Chondrocyte (in vitro differentiated cells): ENCODE results near the gene NRXN2. TPM values are rescaled to one million over a fixed set of nuclear protein-coding genes. Genes with fewer than 3 reads are reported as not detected.
A peak's percentile ranks its signal among the peaks of the same experiment; 100 is the strongest.

Experiments used
- DNase-seq: peaks from one replicate; pipeline ENCODE4 v3.0.0; 2021; ENCODE audit warnings: mixed read lengths, low spot score
- H3K27ac Mint-ChIP-seq: one replicate; pipeline ENCODE4 v1.8.0; 2021; ENCODE audit warnings: mild to moderate bottlenecking, moderate library complexity, mixed read lengths; ENCODE audit not compliant: unreplicated experiment
- H3K27me3 Mint-ChIP-seq: 2 replicates; pipeline ENCODE4 v1.8.0; 2021; ENCODE audit warnings: low read depth, mixed read lengths
- H3K36me3 Mint-ChIP-seq: 2 replicates; pipeline ENCODE4 v1.8.0; 2021; ENCODE audit warnings: low read depth, mixed read lengths
- H3K4me1 Mint-ChIP-seq: 2 replicates; pipeline ENCODE4 v1.8.0; 2021; ENCODE audit warnings: low read depth, mild to moderate bottlenecking, mixed read lengths
- H3K4me3 Mint-ChIP-seq: one replicate; pipeline ENCODE4 v1.8.0; 2021; ENCODE audit warnings: mild to moderate bottlenecking, moderate library complexity, mixed read lengths; ENCODE audit not compliant: unreplicated experiment
- H3K9me3 Mint-ChIP-seq: 2 replicates; pipeline ENCODE4 v1.8.0; 2021; ENCODE audit warnings: low read depth, mixed read lengths
- CTCF ChIP-seq: fragments of 200-600 bp; sonication (generic); IDR thresholded peaks from 2 replicates; pipeline ENCODE4 v1.5.0; 2021; ENCODE audit warnings: antibody characterized with exemption, mild to moderate bottlenecking, moderate library complexity
- total RNA-seq: library from RNA; stranded (reverse); gene quantifications from 3 replicates; pipeline ENCODE4 v1.2.1, GENCODE V29; 2021

NRXN2 gene
- total RNA-seq, 1 donor from 2014 or later: 1.8 TPM

GRCh38 chr11:64592656-64593055 lies 130.3 kb downstream of the NRXN2 start:
- no peak for TF ChIP-seq CTCF
- no peak overlapping the region for H3K27ac Mint-ChIP-seq
- peak; percentile 62 for DNase-seq
- peaks cover 7% of the 10 kb centered on the region for H3K36me3 Mint-ChIP-seq
- no peaks in the 10 kb centered on the region for H3K4me1 Mint-ChIP-seq
- peaks cover 16% of the 10 kb centered on the region for H3K27me3 Mint-ChIP-seq
- H3K4me3 Mint-ChIP-seq: no peak overlapping the region
- H3K9me3 Mint-ChIP-seq: peaks cover 16% of the 10 kb centered on the region

- Mint-ChIP-seq H3K36me3 (peaks cover 7% of the 10 kb centered on the region), H3K4me3 (no peak overlapping the region), H3K27me3 (peaks cover 17% of the 10 kb centered on the region), H3K9me3 (peaks cover 16% of the 10 kb centered on the region), H3K27ac (no peak overlapping the region), H3K4me1 (no peaks in the 10 kb centered on the region)
- TF ChIP-seq CTCF: no peak
- no peak for DNase-seq
These were observed 130.8 kb downstream of the NRXN2 start for GRCh38 chr11:64592234-64592615.

GRCh38 chr11:64591257-64592233 lies 131.5 kb downstream of the NRXN2 start:
- Mint-ChIP-seq H3K36me3 (peaks cover 7% of the 10 kb centered on the region), H3K9me3 (peaks cover 16% of the 10 kb centered on the region), H3K4me1 (peaks cover 2% of the 10 kb centered on the region), H3K4me3 (no peak overlapping the region), H3K27ac (no peak overlapping the region), H3K27me3 (peaks cover 22% of the 10 kb centered on the region)
- DNase-seq: peak; percentile 74
- TF ChIP-seq CTCF: no peak

- Mint-ChIP-seq H3K27ac (no peak within 1 kb of the TSS), H3K4me1 (peaks cover 8% of the 10 kb centered on the region)
These were observed 132.2 kb downstream of the NRXN2 start, which contains the start of gene SLC22A12 for GRCh38 chr11:64590763-64591221. TSS of gene SLC22A12 (plus strand) at chr11:64591220. CDS start at chr11:64591557, 337 bp downstream.

More at GRCh38 chr11:64590763-64591221, 132.2 kb downstream of the NRXN2 start, which contains the start of gene SLC22A12:
- Mint-ChIP-seq H3K36me3 (peaks cover 10% of the 10 kb centered on the region), H3K27me3 (peaks cover 29% of the 10 kb centered on the region), H3K9me3 (peaks cover 16% of the 10 kb centered on the region), H3K4me3 (no peak within 1 kb of the TSS)
- no peak for TF ChIP-seq CTCF
- DNase-seq: peak; percentile 57
